Measurements from ENCODE around the gene RILPL2.
"Not testable (repeated sequence)": the region's sequence is repeated elsewhere in the genome, so short reads cannot be mapped to it uniquely, and the experiment has no call there.

Gene RILPL2

GRCh38 chr12:123449856-123450255 is 13.4 kb upstream of the RILPL2 start:
- no peak for DNase-seq (ENCODE audit: low spot score)

- DNase-seq (ENCODE audit: low spot score), result no peak
These were observed 12.8 kb upstream of the RILPL2 start for GRCh38 chr12:123449249-123449733.

DNA sequence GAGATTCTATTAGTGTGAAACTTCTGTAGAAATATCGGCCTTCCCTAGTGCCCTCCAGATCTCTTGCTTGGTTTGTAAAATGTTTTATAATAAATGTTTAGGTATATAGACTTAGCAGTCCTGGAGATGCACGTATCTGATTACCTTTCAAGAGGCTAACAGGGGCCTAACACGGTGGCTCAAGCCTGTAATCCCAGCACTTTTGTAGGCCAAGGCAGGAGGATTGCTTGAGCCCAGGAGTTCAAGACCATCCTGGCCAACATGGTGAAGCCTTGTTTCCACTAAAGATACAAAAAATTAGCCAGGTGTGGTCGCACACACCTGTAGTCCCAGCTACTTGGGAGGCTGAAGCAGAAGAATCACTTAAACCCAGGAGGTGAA is 9.8 kb upstream of the RILPL2 start:
- DNase-seq (ENCODE audit: low spot score), result no peak

DNA sequence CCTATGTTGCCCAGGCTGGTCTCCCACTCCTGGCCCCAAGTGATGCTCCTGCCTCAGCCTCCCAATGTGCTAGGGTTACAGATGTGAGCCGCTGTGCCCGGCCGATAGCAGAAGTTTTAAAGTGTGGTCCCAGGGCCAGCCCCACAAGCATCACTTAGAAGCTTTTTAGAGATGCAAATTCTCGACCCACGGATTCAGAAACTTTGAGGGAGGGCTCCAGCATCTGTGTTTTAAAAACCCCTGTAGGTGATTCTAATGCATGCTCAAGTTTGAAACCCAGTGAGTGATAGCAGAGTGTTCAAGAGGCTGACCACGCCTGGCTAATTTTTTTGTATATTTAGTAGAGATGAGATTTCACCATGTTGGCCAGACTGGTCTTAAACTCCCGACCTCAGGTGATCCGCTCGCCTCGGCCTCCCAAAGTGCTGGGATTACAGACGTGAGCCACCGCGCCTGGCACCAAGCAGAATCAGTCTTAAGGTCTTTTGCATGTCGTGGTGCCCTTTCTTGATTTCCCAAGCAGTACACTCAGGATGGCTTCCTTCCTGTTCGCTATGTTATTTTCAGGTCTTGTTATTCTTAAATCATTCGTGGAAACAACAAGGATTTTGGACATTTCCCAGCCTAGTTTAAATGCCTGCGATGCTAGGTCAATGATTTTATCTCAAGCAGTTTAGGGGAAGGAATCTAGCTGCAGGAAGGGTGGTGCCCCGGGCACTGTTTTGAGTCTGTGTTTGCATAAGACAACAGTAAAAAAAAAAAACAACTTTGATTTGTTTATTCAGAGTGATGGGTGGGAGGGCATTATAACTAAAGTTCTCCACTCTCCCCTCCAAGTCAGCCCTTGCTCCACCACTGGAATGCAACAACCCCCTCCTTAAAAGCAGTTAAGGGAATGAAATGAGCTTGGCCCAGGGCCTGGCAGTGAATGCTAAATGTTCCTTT is 9.2 kb upstream of the RILPL2 start:
- DNase-seq (ENCODE audit: low spot score), result no peak

DNA sequence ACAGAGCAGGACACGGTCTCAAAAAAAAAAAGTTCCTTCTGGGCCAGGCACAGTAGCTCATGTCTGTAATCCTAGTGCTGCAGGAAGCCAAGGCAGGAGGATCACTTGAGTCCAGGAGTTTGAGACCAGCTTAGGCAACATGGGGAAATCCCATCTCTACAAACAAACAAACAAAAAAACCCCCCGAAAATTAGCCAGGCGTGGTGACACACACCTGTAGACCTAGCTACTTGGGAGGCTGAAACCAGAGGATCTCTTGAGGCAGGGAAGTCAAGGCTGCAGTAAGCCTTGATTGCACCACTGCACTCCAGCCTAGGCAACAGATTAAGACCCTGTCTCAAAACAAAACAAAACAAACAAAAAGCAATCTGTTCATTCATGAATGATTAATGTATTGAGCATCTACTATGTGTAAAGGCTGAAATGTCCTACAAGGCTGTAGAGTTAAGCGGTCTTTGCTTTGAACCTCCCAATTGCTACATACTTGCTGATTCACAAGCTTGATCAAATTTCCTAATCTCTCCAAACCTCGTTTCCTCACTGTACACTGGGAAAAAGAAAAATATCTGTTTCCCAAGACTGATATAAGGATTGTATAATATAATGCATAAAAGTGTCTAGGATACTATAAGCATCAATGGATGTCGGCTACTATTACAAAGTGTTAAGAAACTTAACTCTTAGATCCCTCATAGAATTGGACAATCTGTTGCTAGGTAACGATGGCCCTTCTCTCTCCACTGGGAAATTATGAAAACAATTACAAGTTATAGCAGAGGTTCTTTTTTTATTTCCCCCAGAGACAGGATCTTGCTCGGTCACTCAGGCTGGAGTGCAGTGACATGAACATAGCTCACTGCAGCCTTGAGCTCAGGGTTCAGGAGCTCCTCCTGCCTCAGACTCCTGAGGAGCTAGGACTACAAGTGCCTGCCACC is 7.9 kb upstream of the RILPL2 start:
- no peak for DNase-seq (ENCODE audit: low spot score)

DNA sequence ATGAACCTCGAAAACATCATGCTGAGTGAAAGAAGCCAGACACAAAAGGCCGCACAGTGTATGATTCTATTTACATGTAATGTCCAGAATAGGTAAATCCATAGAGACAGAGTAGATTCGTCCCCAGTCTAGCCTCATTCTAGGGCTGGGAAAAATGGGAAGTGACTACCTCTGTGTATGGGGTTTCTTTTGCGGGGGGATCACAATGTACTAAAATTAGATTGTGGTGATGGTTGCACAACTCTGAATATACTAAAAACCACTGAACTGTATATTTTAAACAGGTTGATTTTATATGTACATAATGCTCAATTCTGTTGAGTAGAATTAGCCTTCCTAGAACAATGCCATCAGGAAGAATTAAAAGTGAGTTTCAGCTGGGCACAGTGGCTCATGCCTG is 6.3 kb upstream of the RILPL2 start:
- no peak for DNase-seq (ENCODE audit: low spot score)

- DNase-seq (ENCODE audit: low spot score), result no peak
These were observed 5.2 kb upstream of the RILPL2 start for GRCh38 chr12:123441523-123442164.

DNA sequence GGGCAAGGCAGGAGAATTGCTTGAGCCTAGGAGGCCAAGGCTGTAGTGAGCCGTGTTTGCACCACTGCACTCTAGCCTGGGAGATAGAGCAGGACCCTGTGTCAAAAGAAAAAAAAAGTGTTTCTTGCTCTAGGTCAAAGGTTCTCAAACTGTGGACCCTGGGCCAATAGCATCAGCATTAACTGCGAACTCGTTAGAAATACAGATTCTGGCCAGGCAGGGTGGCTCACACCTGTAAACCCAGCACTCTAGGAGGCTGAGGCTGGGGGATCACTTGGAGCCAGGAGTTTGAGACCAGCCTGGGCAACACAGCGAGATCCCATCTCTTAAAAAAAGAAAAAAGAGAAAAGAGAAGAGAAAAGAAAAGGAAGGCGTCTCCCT is 858 bp downstream of the RILPL2 start:
- DNase-seq (ENCODE audit: low spot score), result no peak

- DNase-seq (ENCODE audit: low spot score), result no peak
These were observed 2.9 kb downstream of the RILPL2 start for GRCh38 chr12:123433615-123434014.

DNA sequence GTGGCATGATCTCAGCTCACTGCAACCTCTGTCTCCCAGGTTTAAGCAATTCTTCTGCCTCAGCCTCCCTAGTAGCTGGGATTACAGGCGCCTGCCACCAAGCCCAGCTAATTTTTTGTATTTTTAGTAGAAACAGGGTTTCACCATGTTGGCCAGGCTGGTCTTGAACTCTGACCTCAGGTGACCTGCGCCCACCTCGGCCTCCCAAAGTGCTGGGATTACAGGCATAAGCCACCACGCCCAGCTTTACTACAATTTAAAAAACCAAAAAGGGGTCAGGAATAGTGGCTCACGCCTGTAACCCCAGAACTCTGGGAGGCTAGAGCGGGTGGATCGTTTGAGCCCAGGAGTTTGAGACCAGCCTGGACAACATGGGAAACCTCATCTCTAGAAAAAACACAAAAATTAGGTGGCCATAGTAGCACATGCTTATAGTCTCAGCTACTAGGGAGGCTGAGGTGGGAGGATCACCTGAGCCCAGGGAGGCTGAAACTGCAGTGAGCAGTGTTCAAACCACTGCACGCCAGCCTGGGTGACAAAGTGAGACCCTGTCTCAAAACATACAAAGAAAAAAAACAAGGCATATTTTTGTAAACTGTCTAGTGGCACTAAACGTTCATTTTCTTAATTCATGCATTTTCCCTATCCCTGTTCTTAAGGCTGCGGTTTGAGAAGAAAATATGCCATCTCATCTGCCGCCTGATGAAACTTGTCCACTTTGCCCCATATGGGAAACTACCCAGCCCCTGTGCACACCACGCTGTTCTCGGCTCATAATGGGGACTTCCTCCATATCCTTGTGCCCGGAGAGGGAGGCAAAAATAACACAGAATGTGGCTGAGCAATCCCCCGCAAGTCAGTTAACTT is 4.3 kb downstream of the RILPL2 start:
- peak; percentile 24 for DNase-seq (ENCODE audit: low spot score)

DNA sequence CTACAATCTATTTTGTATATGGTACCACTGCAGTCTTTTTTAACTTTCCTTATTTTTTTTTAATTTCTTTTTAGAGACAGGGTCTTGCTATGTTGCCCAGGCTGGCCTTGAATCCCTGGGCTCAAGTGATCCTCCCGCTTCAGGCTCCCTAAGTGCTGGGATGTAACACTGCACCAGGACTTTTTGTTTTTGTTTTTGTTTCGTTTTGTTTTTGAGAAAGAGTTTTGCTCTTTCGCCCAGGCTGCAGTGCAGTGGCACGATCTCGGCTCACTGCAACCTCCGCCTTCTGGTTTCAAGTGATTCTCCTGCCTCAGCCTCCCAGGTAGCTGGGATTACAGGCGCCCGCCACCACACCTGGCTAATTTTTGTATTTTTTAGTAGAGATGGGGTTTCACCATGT is 7.4 kb downstream of the RILPL2 start:
- DNase-seq (ENCODE audit: low spot score), result not testable (repeated sequence)

GRCh38 chr12:123428591-123428990 is 7.9 kb downstream of the RILPL2 start:
- DNase-seq (ENCODE audit: low spot score), result no peak

DNA sequence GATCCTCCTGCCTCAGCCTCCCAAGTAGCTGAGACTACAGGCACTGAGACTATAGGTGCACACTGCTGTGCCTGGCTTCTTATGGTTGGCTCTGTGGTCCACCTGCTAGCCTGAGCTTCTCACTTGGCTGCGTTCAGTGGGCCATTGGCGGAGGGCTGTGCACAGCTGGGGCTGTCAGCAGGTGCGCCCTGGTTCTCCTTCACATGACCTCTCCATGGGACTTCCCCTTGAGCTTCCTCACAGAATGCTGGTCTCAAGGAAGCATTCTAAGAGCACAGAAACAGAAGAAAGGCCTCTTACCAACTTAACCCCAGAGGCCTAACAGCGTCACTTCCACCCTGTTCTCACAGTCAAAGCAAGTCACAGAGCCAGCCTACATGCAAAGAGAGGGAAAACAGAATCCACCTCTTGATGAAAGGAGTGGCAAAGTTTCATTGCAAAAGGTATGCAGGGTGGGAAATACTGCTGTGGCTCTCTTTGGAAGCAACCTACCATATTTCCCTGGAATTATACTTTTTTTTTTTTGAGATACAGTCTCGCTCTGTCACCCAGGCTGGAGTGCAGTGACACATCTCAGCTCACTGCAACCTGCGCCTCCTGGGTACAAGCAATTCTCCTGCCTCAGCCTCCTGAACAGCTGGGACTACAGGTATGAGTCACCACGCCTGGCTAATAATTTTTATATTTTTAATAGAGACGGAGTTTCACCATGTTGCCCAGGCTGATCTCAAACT is 9.3 kb downstream of the RILPL2 start:
- peak; percentile 24 for DNase-seq (ENCODE audit: low spot score)

DNA sequence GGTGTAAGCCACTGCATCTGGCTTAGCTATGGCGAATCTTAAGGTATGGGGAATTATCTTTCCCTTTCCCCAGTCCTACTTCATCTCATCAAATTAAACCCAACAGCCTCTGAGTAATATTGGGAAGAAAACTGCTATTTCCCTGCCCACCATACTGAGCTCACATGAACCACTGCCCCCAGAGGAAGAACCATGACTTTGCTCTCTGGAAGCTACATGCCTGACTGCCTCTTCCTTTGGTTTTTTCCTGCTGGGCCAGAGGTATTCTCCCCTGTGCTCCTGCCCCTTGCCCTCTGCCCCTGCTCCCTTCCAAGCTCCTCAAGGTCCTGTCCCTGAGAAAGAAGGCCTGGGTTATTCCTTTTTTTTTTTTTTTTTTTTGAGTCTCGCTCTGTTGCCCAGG is 15.2 kb downstream of the RILPL2 start:
- DNase-seq (ENCODE audit: low spot score), result no peak

GRCh38 chr12:123410041-123410412 is 26.5 kb downstream of the RILPL2 start:
- no peak for DNase-seq (ENCODE audit: low spot score)

DNA sequence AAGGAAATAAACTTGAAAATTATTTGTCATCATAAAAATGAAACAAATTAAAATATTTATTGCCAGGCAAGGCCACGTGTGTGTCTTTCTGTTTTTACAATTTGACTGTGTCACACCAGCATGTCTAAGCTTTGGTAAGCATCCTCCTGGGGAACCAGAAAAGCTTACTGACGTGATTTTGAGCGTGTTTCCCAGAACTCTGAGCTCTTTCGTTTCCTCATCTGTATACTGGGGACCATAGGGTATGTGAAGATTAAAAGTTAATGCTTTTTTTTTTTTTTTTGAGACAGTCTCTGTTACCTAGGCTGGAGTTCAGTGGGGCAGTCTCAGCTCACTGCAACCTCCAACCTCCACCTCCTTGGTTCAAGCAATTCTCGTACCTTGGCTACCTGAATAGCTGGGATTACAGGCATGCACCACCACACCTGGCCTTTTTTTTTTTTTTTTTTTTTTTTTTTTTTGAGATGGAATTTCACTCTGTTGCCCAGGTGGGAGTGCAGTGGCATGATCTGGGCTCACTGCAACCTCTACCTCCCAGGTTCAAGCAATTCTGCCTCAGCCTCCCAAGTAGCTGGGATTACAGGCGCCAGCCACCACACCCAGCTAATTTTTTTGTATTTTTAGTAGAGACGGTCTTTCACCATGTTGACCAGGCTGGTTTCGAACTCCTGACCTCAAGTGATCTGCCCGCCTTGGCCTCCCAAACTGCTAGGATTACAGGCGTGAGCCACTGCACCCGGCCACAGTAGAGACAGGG is 27.0 kb downstream of the RILPL2 start:
- not testable (repeated sequence) for DNase-seq (ENCODE audit: low spot score)

DNA sequence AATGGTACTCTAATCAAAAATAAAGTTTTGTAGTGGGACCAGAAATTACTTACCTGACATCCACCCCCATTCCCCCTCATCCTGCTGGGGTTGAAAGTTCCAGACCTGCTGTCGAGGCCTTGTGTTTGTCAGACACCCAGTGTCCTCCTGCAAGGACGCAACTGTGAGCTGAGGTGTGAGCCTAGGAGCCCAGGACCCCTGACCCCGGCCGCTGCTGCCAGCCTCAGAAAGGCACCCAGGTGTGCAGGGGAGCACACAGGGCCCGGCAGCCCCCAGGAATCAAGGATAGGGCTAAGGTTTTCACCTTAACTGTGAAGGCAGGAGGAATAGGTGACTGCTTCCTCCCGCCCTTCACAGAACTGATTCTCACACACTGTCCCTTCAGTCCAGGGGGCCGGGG is 27.9 kb downstream of the RILPL2 start:
- DNase-seq (ENCODE audit: low spot score), result not testable (repeated sequence)

GRCh38 chr12:123407934-123408333 is 28.6 kb downstream of the RILPL2 start:
- DNase-seq (ENCODE audit: low spot score), result not testable (repeated sequence)

DNA sequence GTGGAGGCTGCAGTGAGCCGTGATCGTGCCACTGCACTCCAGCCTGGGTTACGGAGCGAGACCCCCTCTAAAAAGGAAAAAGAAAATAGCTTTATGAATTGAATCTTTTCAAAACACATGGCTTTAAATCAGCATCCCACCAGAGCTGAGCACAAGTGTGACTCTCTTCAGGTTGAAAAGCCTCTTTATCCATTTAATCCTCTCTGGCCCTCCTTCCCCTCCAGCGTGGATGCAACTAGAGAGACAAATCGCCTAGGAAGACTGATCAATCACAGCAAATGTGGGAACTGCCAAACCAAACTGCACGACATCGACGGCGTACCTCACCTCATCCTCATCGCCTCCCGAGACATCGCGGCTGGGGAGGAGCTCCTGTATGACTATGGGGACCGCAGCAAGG is 29.2 kb downstream of the RILPL2 start:
- not testable (repeated sequence) for DNase-seq (ENCODE audit: low spot score)

DNA sequence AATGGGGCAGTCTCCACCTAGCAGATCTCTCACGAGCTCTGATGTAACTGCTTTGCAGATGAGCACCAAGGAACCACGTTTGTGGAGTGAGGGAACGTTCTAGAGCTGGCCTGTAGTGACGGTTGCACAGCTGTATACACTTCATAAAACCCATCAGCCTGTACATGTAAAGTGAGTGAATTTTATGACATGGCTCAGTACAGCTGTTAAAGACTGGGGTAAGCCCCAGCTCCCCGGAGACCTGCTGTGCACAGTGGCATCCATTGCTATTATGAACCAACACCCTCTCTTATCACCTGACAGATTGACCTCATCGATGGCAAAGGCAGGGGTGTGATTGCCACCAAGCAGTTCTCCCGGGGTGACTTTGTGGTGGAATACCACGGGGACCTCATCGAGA is 31.9 kb downstream of the RILPL2 start:
- no peak for DNase-seq (ENCODE audit: low spot score)

Measured in CD4-positive, alpha-beta T cell treated with Interleukin-6 at 100 ng/mL for 8 hours (primary cell).